ENCODE measurements around the gene KCNQ1. TPM values are rescaled to one million over a fixed set of nuclear protein-coding genes. Genes with fewer than 3 reads are reported as not detected.

The KCNQ1 gene
- total and polyA plus RNA-seq, 7 donors, result 0.48 to 3.1 (median 1.1) TPM

- Histone ChIP-seq H3K27ac (no peak overlapping the region), H3K36me3 (ENCODE audit: insufficient read depth in 1 of 2, low read depth in 1 of 2) (no peaks in the 10 kb centered on the region), H3K27me3 (ENCODE audit: insufficient read depth in 3 of 3, low read length in 2 of 3) (peaks cover 0 to 1% (median 0%) of the 10 kb centered on the region in 3 donors), H3K4me1 (peaks cover 10% of the 10 kb centered on the region), H3K9me3 (peaks cover 4% of the 10 kb centered on the region), H3K4me3 (no peak overlapping the region)
- intact Hi-C loops (cut with DNase I), result no loop called here
- ATAC-seq (no peak), DNase-seq (no peak)
- TF ChIP-seq CTCF (IDR thresholded peaks at IDR 0.05), result no peak
- WGBS, 3 donors, result 95 to 98% (median 95%) methylated on average over 6 of the region's 6 CpGs
Observed at GRCh38 chr11:2711161-2711560, 266.4 kb downstream of the KCNQ1 start.

DNA sequence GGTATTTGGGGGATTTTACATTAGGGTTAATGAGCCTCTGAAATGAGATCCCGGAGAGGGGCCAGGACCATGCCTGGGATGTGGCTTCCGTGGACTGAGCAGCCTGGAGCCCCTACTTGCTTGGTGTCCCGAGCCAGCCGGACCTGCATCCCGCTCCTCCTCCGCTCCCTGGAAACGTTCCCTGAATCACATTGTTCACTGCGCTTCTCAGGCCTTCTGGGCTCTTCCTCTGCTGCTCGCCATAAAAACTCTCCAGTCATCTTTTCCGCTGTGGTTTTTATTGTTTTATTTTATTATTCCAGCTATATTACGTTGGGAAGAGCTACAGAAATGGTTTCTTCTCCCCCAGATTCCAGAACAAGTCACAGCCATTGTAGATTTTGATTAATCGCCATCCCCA, 268.3 kb downstream of the KCNQ1 start:
- peak in 1 of 2 donors; percentile 38 for DNase-seq
- Histone ChIP-seq H3K27me3 (ENCODE audit: insufficient read depth in 3 of 3, low read length in 2 of 3) (peaks cover 0 to 1% (median 0%) of the 10 kb centered on the region in 3 donors), H3K9me3 (peaks cover 4% of the 10 kb centered on the region), H3K36me3 (ENCODE audit: insufficient read depth in 1 of 2, low read depth in 1 of 2) (no peaks in the 10 kb centered on the region), H3K4me3 (no peak overlapping the region), H3K4me1 (peaks cover 5% of the 10 kb centered on the region), H3K27ac (no peak overlapping the region)
- intact Hi-C loops (cut with DNase I), result no loop called here
- no peak for ATAC-seq
- WGBS, 3 donors, result 89 to 92% (median 90%) methylated on average over 12 of the region's 12 CpGs
- TF ChIP-seq CTCF (IDR thresholded peaks at IDR 0.05), result no peak

GRCh38 chr11:2713661-2714462, 269.1 kb downstream of the KCNQ1 start:
- no peak overlapping the region for H3K27ac ChIP-seq
- no peak for TF ChIP-seq CTCF (IDR thresholded peaks at IDR 0.05)
- H3K9me3 ChIP-seq, result peaks cover 4% of the 10 kb centered on the region
- no peaks in the 10 kb centered on the region for H3K36me3 ChIP-seq (ENCODE audit: insufficient read depth in 1 of 2, low read depth in 1 of 2)
- H3K4me1 ChIP-seq, result no peaks in the 10 kb centered on the region
- intact Hi-C loops (cut with DNase I), result no loop called here
- WGBS, 3 donors, result 86 to 96% (median 93%) methylated on average over 26 of the region's 26 CpGs
- H3K27me3 ChIP-seq (ENCODE audit: insufficient read depth in 3 of 3, low read length in 2 of 3), result peaks cover 0 to 1% (median 0%) of the 10 kb centered on the region in 3 donors
- H3K4me3 ChIP-seq, result no peak overlapping the region
- ATAC-seq (no peak), DNase-seq (peak; percentile 4 to 48)

GRCh38 chr11:2714463-2714800, 269.6 kb downstream of the KCNQ1 start:
- Histone ChIP-seq H3K36me3 (ENCODE audit: insufficient read depth in 1 of 2, low read depth in 1 of 2) (no peaks in the 10 kb centered on the region), H3K27ac (no peak overlapping the region)
- intact Hi-C loops (cut with DNase I), result no loop called here

More at GRCh38 chr11:2714463-2714800, 269.6 kb downstream of the KCNQ1 start:
- Histone ChIP-seq H3K9me3 (peaks cover 4% of the 10 kb centered on the region), H3K27me3 (ENCODE audit: insufficient read depth in 3 of 3, low read length in 2 of 3) (peaks cover 0 to 1% (median 0%) of the 10 kb centered on the region in 3 donors), H3K4me1 (no peaks in the 10 kb centered on the region), H3K4me3 (no peak overlapping the region)
- TF ChIP-seq CTCF (IDR thresholded peaks at IDR 0.05), result no peak
- 95 to 96% (median 95%) methylated on average over 9 of the region's 9 CpGs for WGBS, 3 donors
- ATAC-seq (no peak), DNase-seq (peak; percentile 5 to 41)

Data from psoas muscle (tissue), 8 donors.